GM12874 (cell line): ENCODE results near the gene CALCR.

Experiments used
- TF ChIP-seq, protein P1 (sequence below): IDR thresholded peaks from 2 replicates; pipeline ENCODE4 v1.5.1; 2011; ENCODE audit warnings: low read depth, mild to moderate bottlenecking, control low read depth, low read length, moderate library complexity; ENCODE audit not compliant: insufficient read depth

Gene CALCR

DNA sequence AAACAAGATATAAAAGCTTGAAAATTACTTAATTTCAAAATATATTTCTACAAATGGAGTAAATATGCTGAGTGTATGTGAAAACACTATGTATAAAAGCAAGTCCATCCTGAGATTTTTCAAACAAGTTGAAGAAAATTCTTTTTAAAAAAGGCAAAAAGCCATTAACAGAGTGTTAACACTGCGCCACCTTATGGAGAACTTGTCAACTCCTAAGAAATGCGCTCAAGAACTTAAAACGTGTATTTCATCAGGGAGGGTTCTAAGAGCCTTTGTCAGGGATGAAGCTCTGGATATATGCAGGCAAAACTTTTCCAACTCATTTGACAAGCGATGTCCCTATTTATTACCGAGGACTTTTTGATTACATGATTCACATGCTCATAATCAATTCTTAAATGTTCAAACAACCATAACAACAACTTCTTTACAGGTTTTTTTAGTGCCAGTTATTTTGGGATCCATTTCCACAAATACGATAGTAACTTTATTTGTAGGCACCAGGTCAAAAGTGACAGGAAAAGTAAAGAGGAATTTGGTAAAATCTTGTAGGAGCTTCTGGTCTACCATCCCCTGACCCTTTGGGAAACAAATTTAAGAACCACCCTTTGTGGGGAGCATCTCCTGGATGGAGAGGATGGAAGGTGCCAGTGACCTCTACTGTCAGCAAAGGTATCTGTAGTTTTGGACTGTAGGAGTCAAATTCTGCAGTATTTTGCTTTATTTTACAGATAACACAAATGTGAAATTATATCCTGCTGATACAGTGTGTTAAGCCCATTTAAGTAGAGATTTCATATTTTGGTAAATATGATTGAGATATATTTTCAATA is 23.2 kb downstream of the CALCR start:
- TF ChIP-seq, protein P1, sequence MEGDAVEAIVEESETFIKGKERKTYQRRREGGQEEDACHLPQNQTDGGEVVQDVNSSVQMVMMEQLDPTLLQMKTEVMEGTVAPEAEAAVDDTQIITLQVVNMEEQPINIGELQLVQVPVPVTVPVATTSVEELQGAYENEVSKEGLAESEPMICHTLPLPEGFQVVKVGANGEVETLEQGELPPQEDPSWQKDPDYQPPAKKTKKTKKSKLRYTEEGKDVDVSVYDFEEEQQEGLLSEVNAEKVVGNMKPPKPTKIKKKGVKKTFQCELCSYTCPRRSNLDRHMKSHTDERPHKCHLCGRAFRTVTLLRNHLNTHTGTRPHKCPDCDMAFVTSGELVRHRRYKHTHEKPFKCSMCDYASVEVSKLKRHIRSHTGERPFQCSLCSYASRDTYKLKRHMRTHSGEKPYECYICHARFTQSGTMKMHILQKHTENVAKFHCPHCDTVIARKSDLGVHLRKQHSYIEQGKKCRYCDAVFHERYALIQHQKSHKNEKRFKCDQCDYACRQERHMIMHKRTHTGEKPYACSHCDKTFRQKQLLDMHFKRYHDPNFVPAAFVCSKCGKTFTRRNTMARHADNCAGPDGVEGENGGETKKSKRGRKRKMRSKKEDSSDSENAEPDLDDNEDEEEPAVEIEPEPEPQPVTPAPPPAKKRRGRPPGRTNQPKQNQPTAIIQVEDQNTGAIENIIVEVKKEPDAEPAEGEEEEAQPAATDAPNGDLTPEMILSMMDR, result peak; percentile 46

DNA sequence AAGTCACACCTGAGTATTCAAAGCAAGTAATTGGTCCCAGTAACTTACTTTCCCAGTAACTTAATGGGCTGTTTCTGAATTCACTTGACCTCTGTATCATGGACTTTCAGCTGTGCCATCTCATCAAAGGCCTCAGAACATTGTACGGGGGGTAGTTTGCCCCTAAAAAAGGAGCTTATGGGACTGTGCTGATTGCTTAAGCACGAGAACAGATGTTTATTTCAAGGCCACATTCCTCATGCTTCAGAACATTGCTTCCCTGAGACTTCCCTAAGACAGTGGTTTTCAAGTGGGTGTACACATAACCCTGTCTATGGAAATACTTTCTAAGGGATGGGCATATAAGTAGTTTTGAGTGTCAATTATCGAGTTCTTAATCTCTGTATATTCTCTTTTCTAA is 26.8 kb downstream of the CALCR start:
- TF ChIP-seq, protein P1, result no peak

DNA sequence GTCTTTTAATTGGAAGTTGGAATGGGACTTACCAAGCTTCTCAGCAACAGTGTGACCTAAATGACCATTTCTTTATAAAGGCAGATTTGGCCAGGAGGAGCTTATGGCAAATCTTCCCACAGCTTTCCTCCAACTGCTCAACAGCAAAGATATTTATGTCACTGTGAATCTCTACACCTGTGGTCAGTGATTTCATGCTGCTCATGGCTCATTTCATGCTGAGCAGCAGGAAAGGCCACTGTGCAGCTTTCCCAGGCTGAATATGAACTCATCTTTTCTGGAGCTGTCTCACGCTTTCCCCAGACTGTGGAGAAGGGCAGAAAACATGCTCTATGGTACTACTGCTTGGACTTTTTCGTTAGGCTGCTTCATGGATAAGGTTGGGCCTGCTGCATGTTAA is 29.8 kb downstream of the CALCR start:
- TF ChIP-seq, protein P1, result no peak

DNA sequence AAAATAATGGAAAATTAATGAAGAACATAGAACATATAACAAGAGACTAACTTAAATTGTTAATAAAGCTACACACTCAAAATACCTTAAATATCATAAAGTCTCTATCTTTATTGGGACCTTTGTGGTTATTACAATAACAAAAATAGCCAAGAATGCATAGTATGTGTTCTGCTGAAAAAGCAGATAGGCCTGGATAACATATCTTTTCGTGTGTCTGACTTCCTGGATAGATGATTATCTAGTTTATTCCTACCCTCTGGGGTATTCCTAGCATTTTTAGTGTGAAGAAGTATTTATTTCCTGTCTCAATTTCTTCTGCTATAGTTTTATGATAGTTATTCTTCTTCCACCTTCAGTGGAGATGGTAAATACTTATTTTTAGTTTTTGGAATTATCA is 36.5 kb downstream of the CALCR start:
- TF ChIP-seq, protein P1, result no peak

DNA sequence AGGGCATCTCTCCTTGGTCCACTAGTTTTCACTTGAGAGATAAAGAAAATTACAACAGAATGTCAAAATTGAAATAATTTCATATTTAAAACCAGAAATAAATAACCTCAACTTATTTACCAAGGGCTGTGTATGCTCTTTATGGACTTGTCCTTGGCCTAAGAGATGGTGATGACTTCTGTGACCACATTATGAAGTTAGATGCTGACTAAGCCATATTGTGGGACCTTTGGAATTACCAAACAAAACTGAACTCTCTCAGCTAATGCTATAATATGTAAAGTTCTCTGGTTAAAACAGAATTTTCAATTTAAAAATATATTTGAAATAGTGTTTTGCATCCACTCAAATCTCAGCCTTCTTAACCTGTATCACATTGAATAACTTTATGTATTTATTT is 38.9 kb downstream of the CALCR start:
- TF ChIP-seq, protein P1, result no peak

DNA sequence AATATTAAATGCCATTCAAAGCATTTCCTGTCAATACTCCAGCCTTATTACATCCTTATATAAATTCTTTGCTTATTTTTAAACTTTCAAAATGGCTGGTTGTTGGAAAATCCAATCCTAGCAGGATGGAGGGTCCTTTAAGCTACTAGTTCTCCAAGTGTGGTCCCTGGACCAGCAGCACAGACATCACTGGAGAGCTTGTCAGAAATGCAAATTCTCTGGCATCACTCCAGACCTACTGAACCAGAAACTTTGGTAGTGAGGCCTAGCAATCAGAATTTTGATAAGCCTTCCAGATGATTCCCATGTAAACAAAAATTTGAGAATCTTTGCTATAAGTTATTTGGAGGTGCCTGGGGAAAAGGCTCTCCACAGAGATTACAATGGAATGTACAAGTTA is 43.8 kb downstream of the CALCR start:
- TF ChIP-seq, protein P1, result no peak

DNA sequence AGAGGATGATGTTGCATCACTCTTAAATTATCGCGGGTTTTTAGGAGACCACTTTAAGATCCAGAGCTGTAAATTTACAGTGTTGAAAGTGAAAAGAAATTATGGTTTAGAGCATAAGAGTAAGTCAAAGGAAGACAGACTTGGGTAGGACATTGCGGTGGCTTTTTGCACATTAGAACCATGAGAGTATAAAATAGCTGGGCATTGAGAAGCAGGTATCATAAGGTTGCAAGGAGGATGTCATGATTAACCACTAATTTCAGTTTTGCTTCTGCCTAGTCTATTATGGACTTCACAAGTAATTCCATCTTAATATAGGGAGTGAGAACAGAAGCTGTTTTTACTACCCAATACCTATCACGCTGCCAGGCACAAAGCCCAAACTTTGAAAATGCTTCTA is 57.7 kb downstream of the CALCR start:
- TF ChIP-seq, protein P1, result no peak

DNA sequence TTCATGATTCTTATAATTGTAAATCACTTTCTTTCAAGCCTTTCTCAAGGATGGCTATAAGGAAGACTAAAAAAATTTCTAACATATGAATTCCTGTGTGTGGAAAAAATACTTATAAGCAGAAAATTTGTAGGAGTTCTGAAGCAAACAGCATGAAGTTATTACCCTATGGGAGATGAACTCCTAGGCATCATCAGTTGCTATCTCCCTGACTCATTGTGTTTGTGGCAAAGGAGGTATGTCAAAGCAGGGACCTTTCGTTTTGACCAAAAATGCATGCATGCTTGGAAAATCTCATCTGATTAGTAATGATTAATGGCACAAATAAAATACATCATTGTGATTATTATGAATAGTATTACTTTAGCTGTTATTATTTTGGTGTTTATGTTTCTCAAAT is 59.4 kb downstream of the CALCR start:
- TF ChIP-seq, protein P1, result no peak
